H1 (cell line): ENCODE data around the gene ZNF516. TPM values are rescaled to one million over a fixed set of nuclear protein-coding genes. Genes with fewer than 3 reads are reported as not detected.

Experiments used
- CTCF ChIA-PET: fragments of 300-600 bp; sonication (Branson Sonifier 250); formaldehyde crosslinking; loops from one replicate; lab custom pipeline; 2021; ENCODE audit not compliant: partially characterized antibody; lab: Charles Lee
- POLR2A ChIA-PET: fragments of 300-600 bp; sonication (Branson Sonifier 250); formaldehyde crosslinking; loops from one replicate; lab custom pipeline; 2021; ENCODE audit warnings: inconsistent platforms; ENCODE audit not compliant: partially characterized antibody; lab: Charles Lee
- DNase-seq, 2 experiments: peaks; one replicate each; pipeline versions ENCODE4 v3.0.0 to v3.0.0-alpha.2; 2010 to 2022; ENCODE audit warnings: low spot score in 2 of 2, low read depth in 1 of 2, mixed read lengths in 1 of 2
- FAIRE-seq: peaks from 2 replicates; lab custom pipeline; 2011; peaks lifted over from hg19 to GRCh38; lab: Jason Lieb, UNC
- H2AFZ ChIP-seq: 2 replicates; pipeline ENCODE4 v1.8.1; 2012; ENCODE audit warnings: low read length, inconsistent platforms
- H2AK5ac ChIP-seq: 2 replicates; pipeline ENCODE4 v1.6.1; 2013; ENCODE audit warnings: low read depth, low read length
- H2BK120ac ChIP-seq: replicated peaks from 2 replicates; pipeline ENCODE3; 2013; ENCODE audit warnings: low read depth, low read length, inconsistent platforms
- H2BK12ac ChIP-seq: 2 replicates; pipeline ENCODE4 v1.6.1; 2013; ENCODE audit warnings: low read depth, low read length
- H2BK15ac ChIP-seq: 2 replicates; pipeline ENCODE4 v1.6.1; 2013; ENCODE audit warnings: low read length
- H2BK20ac ChIP-seq: 2 replicates; pipeline ENCODE4 v1.6.1; 2013; ENCODE audit warnings: low read length
- H2BK5ac ChIP-seq: 2 replicates; pipeline ENCODE4 v1.6.1; 2013; ENCODE audit warnings: low read depth, low read length
- H3K14ac ChIP-seq: 2 replicates; pipeline ENCODE4 v1.6.1; 2013; ENCODE audit warnings: inconsistent platforms; ENCODE audit not compliant: insufficient read length
- H3K18ac ChIP-seq: 2 replicates; pipeline ENCODE4 v1.6.1; 2013; ENCODE audit warnings: low read length; ENCODE audit errors: extremely low read depth
- H3K23ac ChIP-seq: 2 replicates; pipeline ENCODE4 v1.6.1; 2013; ENCODE audit warnings: inconsistent platforms; ENCODE audit not compliant: insufficient read length
- H3K23me2 ChIP-seq: 2 replicates; pipeline ENCODE4 v1.6.1; 2013; ENCODE audit warnings: low read depth, low read length
- H3K27ac ChIP-seq: 2 replicates; pipeline ENCODE4 v1.6.1; 2011; ENCODE audit warnings: low read depth, low read length, inconsistent platforms
- H3K27me3 ChIP-seq, 4 experiments: replicated peaks in 1 of 4; 1 replicate in 1 of 4; 2 replicates in 3 of 4; pipeline versions ENCODE4 v1.6.1 to v1.8.1; 2011 to 2013; ENCODE audit warnings: low read length in 3 of 4, mild to moderate bottlenecking in 3 of 4, inconsistent platforms in 2 of 4, mixed read lengths in 2 of 4, moderate library complexity in 1 of 4; ENCODE audit not compliant: control insufficient read depth in 3 of 4, insufficient read depth in 3 of 4; ENCODE audit errors: extremely low read depth in 1 of 4
- H3K36me3 ChIP-seq, 4 experiments: 2 replicates each; pipeline versions ENCODE4 v1.6.1 to v1.8.1; 2011 to 2013; ENCODE audit warnings: mild to moderate bottlenecking in 4 of 4, low read length in 3 of 4, moderate library complexity in 2 of 4, control low read depth in 1 of 4, inconsistent platforms in 1 of 4; ENCODE audit not compliant: insufficient read depth in 4 of 4, control insufficient read depth in 2 of 4
- H3K4ac ChIP-seq: replicated peaks from 2 replicates; pipeline ENCODE3; 2013; ENCODE audit warnings: low read length, low read depth, mixed read lengths, inconsistent platforms; ENCODE audit not compliant: insufficient read length
- H3K4me1 ChIP-seq, 4 experiments: replicated peaks in 1 of 4; 1 replicate in 1 of 4; 2 replicates in 3 of 4; pipeline versions ENCODE4 v1.6.1 to v1.8.1; 2011 to 2013; ENCODE audit warnings: low read length in 3 of 4, inconsistent platforms in 2 of 4, mixed read lengths in 1 of 4; ENCODE audit not compliant: insufficient read depth in 4 of 4, control insufficient read depth in 3 of 4
- H3K4me2 ChIP-seq, 2 experiments: 2 replicates each; pipeline versions ENCODE4 v1.6.1 to v1.8.1; 2011 to 2013; ENCODE audit warnings: low read depth in 2 of 2, low read length in 2 of 2, control low read depth in 1 of 2, inconsistent platforms in 1 of 2, mild to moderate bottlenecking in 1 of 2; ENCODE audit not compliant: insufficient read depth in 1 of 2
- H3K4me3 ChIP-seq, 4 experiments: fragments of 200-600, 300-600 bp in 1 of 4; sonication (generic), shearing (Covaris generic), sonication (Bioruptor Twin) in 1 of 4; 2 replicates each; pipeline versions ENCODE4 v1.5.1 to v1.8.1; 2011 to 2016; ENCODE audit warnings: low read length in 4 of 4, low read depth in 3 of 4, control low read depth in 2 of 4, inconsistent platforms in 2 of 4, mild to moderate bottlenecking in 2 of 4, mixed read lengths in 1 of 4, moderate library complexity in 1 of 4; ENCODE audit not compliant: insufficient read depth in 2 of 4; ENCODE audit errors: extremely low read depth in 1 of 4
- H3K56ac ChIP-seq: replicated peaks from 2 replicates; pipeline ENCODE3; 2013; ENCODE audit warnings: low read depth, mild to moderate bottlenecking, mixed read lengths, low read length, inconsistent platforms; ENCODE audit not compliant: insufficient read length
- H3K79me1 ChIP-seq: 2 replicates; pipeline ENCODE4 v1.6.1; 2013; ENCODE audit warnings: low read depth, low read length, control low read depth
- H3K79me2 ChIP-seq, 2 experiments: 2 replicates each; pipeline versions ENCODE4 v1.6.1 to v1.8.1; 2012 to 2013; ENCODE audit warnings: low read length in 2 of 2, mild to moderate bottlenecking in 2 of 2, inconsistent platforms in 1 of 2; ENCODE audit not compliant: insufficient read depth in 2 of 2, control insufficient read depth in 1 of 2
- H3K9ac ChIP-seq, 4 experiments: replicated peaks in 1 of 4; 1 replicate in 1 of 4; 2 replicates in 3 of 4; pipeline versions ENCODE4 v1.6.1 to v1.8.1; 2011 to 2013; ENCODE audit warnings: low read depth in 3 of 4, low read length in 3 of 4, control low read depth in 2 of 4, mild to moderate bottlenecking in 2 of 4, moderate library complexity in 2 of 4, inconsistent platforms in 1 of 4; ENCODE audit errors: extremely low read depth in 1 of 4
- H3K9me3 ChIP-seq, 2 experiments: 2 replicates each; pipeline versions ENCODE4 v1.6.1 to v1.8.1; 2012 to 2013; ENCODE audit warnings: mild to moderate bottlenecking in 2 of 2, moderate library complexity in 2 of 2, control low read depth in 1 of 2, inconsistent platforms in 1 of 2, low read depth in 1 of 2, low read length in 1 of 2, mixed read lengths in 1 of 2; ENCODE audit not compliant: insufficient read depth in 2 of 2
- H4K20me1 ChIP-seq, 2 experiments: replicated peaks in 1 of 2; 2 replicates each; pipeline versions ENCODE3 to v1.8.1; 2011 to 2013; ENCODE audit warnings: inconsistent platforms in 2 of 2, low read length in 2 of 2, mild to moderate bottlenecking in 1 of 2; ENCODE audit not compliant: insufficient read depth in 2 of 2, control insufficient read depth in 1 of 2
- H4K5ac ChIP-seq: 2 replicates; pipeline ENCODE4 v1.6.1; 2013; ENCODE audit warnings: low read length, low read depth, mixed read lengths, inconsistent platforms; ENCODE audit not compliant: insufficient read length
- H4K8ac ChIP-seq: 2 replicates; pipeline ENCODE4 v1.8.0; 2013; ENCODE audit warnings: mild to moderate bottlenecking, moderate library complexity, low read length, inconsistent platforms; ENCODE audit not compliant: insufficient read depth; ENCODE audit errors: extremely low read depth
- H4K91ac ChIP-seq: replicated peaks from 2 replicates; pipeline ENCODE3; 2013; ENCODE audit warnings: low read length, mixed read lengths, inconsistent platforms; ENCODE audit not compliant: insufficient read length
- ATF2 ChIP-seq: IDR thresholded peaks from 2 replicates; pipeline ENCODE4 v1.6.1; 2012; ENCODE audit warnings: low read length, inconsistent platforms
- CEBPB ChIP-seq: IDR thresholded peaks from 2 replicates; pipeline ENCODE4 v1.6.1; 2012; ENCODE audit warnings: low read depth, low read length
- HDAC6 ChIP-seq: IDR thresholded peaks from one replicate; pipeline ENCODE4 v1.7.1; 2012; ENCODE audit warnings: low read depth, mild to moderate bottlenecking, inconsistent platforms, low read length, moderate library complexity
- JUN ChIP-seq: IDR thresholded peaks from 2 replicates; pipeline ENCODE4 v1.6.1; 2011; ENCODE audit warnings: low read depth, mild to moderate bottlenecking, improper control_type of control experiment, low read length
- SAP30 ChIP-seq: fragments of 300-600 bp; sonication (generic); IDR thresholded peaks from 2 replicates; pipeline ENCODE4 v1.7.1; 2012; ENCODE audit warnings: low read length, moderate library complexity, mild to moderate bottlenecking, inconsistent platforms; ENCODE audit not compliant: insufficient read depth, insufficient replicate concordance
- SIRT6 ChIP-seq: IDR thresholded peaks from one replicate; pipeline ENCODE4 v1.7.1; 2012; ENCODE audit warnings: low read length, inconsistent platforms
- SP1 ChIP-seq: IDR thresholded peaks from 2 replicates; pipeline ENCODE4 v1.6.1; 2011; ENCODE audit warnings: low read depth, low read length
- TCF12 ChIP-seq: IDR thresholded peaks from 2 replicates; pipeline ENCODE4 v1.6.1; 2011; ENCODE audit warnings: low read depth, mild to moderate bottlenecking, low read length
- WGBS, 2 experiments: shearing (Covaris generic) in 1 of 2; methylation state at CpG; one replicate each; pipeline versions ENCODE4 v1.1.6 to v1.1.7; 2013 to 2015; ENCODE audit warnings: low lambda C conversion rate in 2 of 2, mixed read lengths in 2 of 2, inconsistent platforms in 1 of 2, low coverage in 1 of 2, missing lambda C conversion rate in 1 of 2; ENCODE audit not compliant: insufficient replicate concordance in 2 of 2, insufficient coverage in 1 of 2, insufficient read length in 1 of 2; ENCODE audit errors: extremely low coverage in 1 of 2, missing lambda C conversion rate in 1 of 2; 5-methylcytosine and 5-hydroxymethylcytosine counted together
- polyA plus RNA-seq, 7 experiments: library from polyadenylated mRNA; depleted of rRNA in 3 of 7; stranded (reverse) in 5 of 7; unstranded in 2 of 7; fragments of >200 nt in 5 of 7; fragments of 200-250 nt in 2 of 7; gene quantifications; 1 replicate in 5 of 7; 2 replicates in 1 of 7; 4 replicates in 1 of 7; pipeline versions ENCODE4 v1.2.1 to v1.2.3, GENCODE V29; 2011 to 2013; ENCODE audit warnings: missing spikeins in 2 of 7, mixed read lengths in 2 of 7
- total RNA-seq: library from RNA; stranded (reverse); fragmentation: NEBNext Ultra II Directional; extraction: Animal tissue kit (Norgen Biotek cat#: 25700); gene quantifications from 2 replicates; pipeline ENCODE4 v1.2.1, GENCODE V29; 2021

The ZNF516 gene
- total and polyA plus RNA-seq, 2 of the 8 experiments (the other 6 are each of a cell fraction or from before 2014, with no cell fraction given) = 7.3 to 17.0 TPM

GRCh38 chr18:76367168-76368125 lies 127.6 kb downstream of the ZNF516 start:
- no peaks in the 10 kb centered on the region for H3K9me3 ChIP-seq
- no peak overlapping the region for H3K14ac ChIP-seq
- H4K5ac ChIP-seq = no peak overlapping the region
- no peak overlapping the region for H3K27ac ChIP-seq
- no peaks in the 10 kb centered on the region for H4K20me1 ChIP-seq
- H3K4me1 ChIP-seq = peaks cover 0 to 2% (median 0%) of the 10 kb centered on the region in 4 experiments; a peak in 1 of 7 replicates
- H2BK15ac ChIP-seq = no peak overlapping the region
- peaks cover 0 to 3% (median under 1%) of the 10 kb centered on the region in 4 experiments; a peak in 1 of 8 replicates for H3K36me3 ChIP-seq
- H4K91ac ChIP-seq = no peak overlapping the region
- no peaks in the 10 kb centered on the region for H3K23me2 ChIP-seq
- no peak overlapping the region for H2AFZ ChIP-seq
- ChIA-PET POLR2A (no interaction called here), CTCF (interaction anchor here (0.9 to 2.8 kb wide), 6 partner anchors 12 to 343 kb away, joined by 3 to 13 read pairs (median 4); no protein-coding TSS in a partner anchor)
- H3K18ac ChIP-seq = no peak overlapping the region
- no peak overlapping the region for H3K23ac ChIP-seq
- H2AK5ac ChIP-seq = no peak overlapping the region
- H3K79me2 ChIP-seq = no peaks in the 10 kb centered on the region
- no peak overlapping the region for H3K56ac ChIP-seq
- no peak overlapping the region for H3K4me3 ChIP-seq
- H2BK120ac ChIP-seq = no peak overlapping the region
- H2BK20ac ChIP-seq = no peak overlapping the region
- H2BK12ac ChIP-seq = no peak overlapping the region
- DNase-seq (no peak), FAIRE-seq (no peak)
- no peak overlapping the region for H2BK5ac ChIP-seq
- no peaks in the 10 kb centered on the region for H3K27me3 ChIP-seq
- H3K4ac ChIP-seq = no peak overlapping the region
- H3K9ac ChIP-seq = no peak overlapping the region
- H4K8ac ChIP-seq = no peak overlapping the region
- 90% methylated on average over 20 of the region's 20 CpGs; no CpG with 5 or more reads in 1 of the 2 experiments for WGBS, 2 experiments
- no peak overlapping the region for H3K4me2 ChIP-seq
- no peaks in the 10 kb centered on the region for H3K79me1 ChIP-seq
- TF ChIP-seq TCF12 (no peak), SAP30 (no peak), CEBPB (no peak), JUN (no peak), ATF2 (no peak), SP1 (no peak), HDAC6 (no peak), SIRT6 (no peak)
